A673 (cell line): ENCODE measurements around the gene SCAI. TPM values are rescaled to one million over a fixed set of nuclear protein-coding genes. Genes with fewer than 3 reads are reported as not detected.

Experiments used
- BruUV-seq: library from RNA; stranded (reverse); fragments of 400-500 nt; replicated peaks from 2 replicates; lab custom pipeline; 2021; lab: Mats Ljungman, UMichigan
- CTCF ChIA-PET: fragments of 300-600 bp; sonication (Branson Sonifier 250); formaldehyde crosslinking; loops from one replicate; lab custom pipeline; 2022; ENCODE audit warnings: antibody characterized with exemption; lab: Charles Lee
- POLR2A ChIA-PET: fragments of 300-600 bp; sonication (Branson Sonifier 250); formaldehyde crosslinking; loops from one replicate; lab custom pipeline; 2022; ENCODE audit warnings: antibody characterized with exemption; ENCODE audit not compliant: low non-redundant PET; lab: Charles Lee
- DNase-seq: peaks from one replicate; pipeline ENCODE4 v3.0.0-alpha.2; 2015; ENCODE audit warnings: low spot score
- H3K27ac ChIP-seq: fragments of 200-600 bp; sonication (generic); 2 replicates; pipeline ENCODE4 v1.5.1; 2016; ENCODE audit warnings: mixed run types, low read depth, mild to moderate bottlenecking, mixed read lengths, antibody characterized with exemption, low read length; ENCODE audit not compliant: poor library complexity, severe bottlenecking
- H3K27me3 ChIP-seq: fragments of 200-600 bp; sonication (generic); replicated peaks from 2 replicates; pipeline ENCODE4 v1.6.1; 2017; ENCODE audit warnings: mixed run types, low read depth, mild to moderate bottlenecking, mixed read lengths, antibody characterized with exemption, low read length; ENCODE audit not compliant: insufficient read depth, poor library complexity
- H3K36me3 ChIP-seq: fragments of 200-600 bp; sonication (generic); 2 replicates; pipeline ENCODE4 v1.6.1; 2016; ENCODE audit warnings: mixed run types, mild to moderate bottlenecking, mixed read lengths, antibody characterized with exemption, low read length; ENCODE audit not compliant: insufficient read depth, poor library complexity, severe bottlenecking
- H3K4me1 ChIP-seq: fragments of 200-600 bp; sonication (generic); 2 replicates; pipeline ENCODE4 v1.6.1; 2017; ENCODE audit warnings: mixed run types, mild to moderate bottlenecking, mixed read lengths, antibody characterized with exemption, low read length; ENCODE audit not compliant: insufficient read depth, poor library complexity, severe bottlenecking
- H3K4me3 ChIP-seq: fragments of 200-600 bp; sonication (generic); 2 replicates; pipeline ENCODE4 v1.5.1; 2016; ENCODE audit warnings: low read depth, mixed run types, mild to moderate bottlenecking, mixed read lengths, low read length; ENCODE audit not compliant: poor library complexity, severe bottlenecking
- H3K9me3 ChIP-seq: fragments of 200-600 bp; sonication (generic); 2 replicates; pipeline ENCODE4 v1.6.1; 2016; ENCODE audit warnings: mixed run types, low read depth, mild to moderate bottlenecking, mixed read lengths, antibody characterized with exemption, low read length; ENCODE audit not compliant: poor library complexity, severe bottlenecking
- EZH2 ChIP-seq: fragments of 200-600 bp; sonication (generic); IDR thresholded peaks from 2 replicates; pipeline ENCODE4 v1.6.1; 2017; ENCODE audit warnings: borderline replicate concordance, low read depth, mild to moderate bottlenecking, mixed read lengths, antibody characterized with exemption, low read length; ENCODE audit not compliant: poor library complexity, severe bottlenecking
- intact Hi-C: fragments of 100-400 bp; cut with micrococcal nuclease; formaldehyde crosslinking; loops from one replicate; pipeline ENCODE4 v1.10.0; 2022; ENCODE audit not compliant: unreplicated experiment
- total RNA-seq: library from RNA; stranded (reverse); gene quantifications from 2 replicates; pipeline ENCODE4 v1.2.3, GENCODE V29; 2021
- TF ChIP-seq, protein P1 (sequence below): fragments of 300-800, 200-600 bp; sonication (generic); conservative IDR thresholded peaks from 2 replicates; pipeline ENCODE4 v1.5.1; 2017; ENCODE audit warnings: low read depth, mild to moderate bottlenecking, antibody characterized with exemption, low read length, moderate library complexity, mixed read lengths

The SCAI gene
- total RNA-seq, 1 experiment from 2014 or later: 14.1 TPM

DNA sequence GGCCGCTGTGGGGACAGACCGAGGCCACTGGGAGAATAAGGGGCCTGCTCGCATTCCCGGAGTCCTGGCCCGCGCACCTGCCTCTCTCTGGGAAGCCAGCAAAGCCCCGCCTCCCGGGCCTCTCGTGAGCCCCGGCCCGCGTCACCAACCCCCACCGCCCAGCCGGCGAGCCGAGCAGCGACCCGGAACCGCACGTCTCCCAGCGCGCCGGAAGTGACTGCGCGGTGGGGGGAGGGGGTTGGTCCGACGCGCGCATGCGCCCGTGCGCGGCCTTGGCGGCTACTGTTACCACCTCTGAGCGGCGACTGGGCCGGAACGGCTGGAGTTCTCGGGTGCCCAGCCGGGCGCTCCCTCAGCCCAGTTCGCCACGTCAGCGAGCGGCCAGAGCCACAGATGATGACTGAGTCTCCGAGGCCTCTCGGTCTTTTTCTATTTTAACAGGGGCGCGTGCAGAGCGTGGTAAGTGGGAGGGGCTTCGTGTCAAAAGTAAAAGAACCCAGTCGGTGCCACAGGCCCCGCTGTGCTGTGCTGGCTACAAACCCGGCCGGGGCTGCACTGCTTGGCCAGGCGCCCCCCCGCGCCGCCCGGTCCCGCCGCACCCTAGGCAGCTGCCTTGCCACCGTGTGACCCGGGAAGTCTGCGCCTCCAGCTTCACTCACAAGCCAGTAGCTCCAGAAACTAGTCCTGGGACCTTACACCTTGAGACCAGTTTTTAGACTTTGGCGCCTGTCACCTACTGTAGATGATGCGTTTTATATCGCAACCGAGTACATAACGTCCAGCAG is 202.2 kb downstream of the SCAI start, which contains the start of gene GOLGA1:
TSS of gene GOLGA1 (minus strand) at position 190 of the 785 bp plus-strand sequence. CDS start 2,372 bp downstream, outside the sequence.
- peak within 1 kb of the TSS; percentile 95 for H3K27ac ChIP-seq
- CTCF ChIA-PET: no interaction called here
- peak within 1 kb of the TSS; percentile 77 for H3K4me3 ChIP-seq
- TF ChIP-seq EZH2: no peak
- TF ChIP-seq, protein P1, sequence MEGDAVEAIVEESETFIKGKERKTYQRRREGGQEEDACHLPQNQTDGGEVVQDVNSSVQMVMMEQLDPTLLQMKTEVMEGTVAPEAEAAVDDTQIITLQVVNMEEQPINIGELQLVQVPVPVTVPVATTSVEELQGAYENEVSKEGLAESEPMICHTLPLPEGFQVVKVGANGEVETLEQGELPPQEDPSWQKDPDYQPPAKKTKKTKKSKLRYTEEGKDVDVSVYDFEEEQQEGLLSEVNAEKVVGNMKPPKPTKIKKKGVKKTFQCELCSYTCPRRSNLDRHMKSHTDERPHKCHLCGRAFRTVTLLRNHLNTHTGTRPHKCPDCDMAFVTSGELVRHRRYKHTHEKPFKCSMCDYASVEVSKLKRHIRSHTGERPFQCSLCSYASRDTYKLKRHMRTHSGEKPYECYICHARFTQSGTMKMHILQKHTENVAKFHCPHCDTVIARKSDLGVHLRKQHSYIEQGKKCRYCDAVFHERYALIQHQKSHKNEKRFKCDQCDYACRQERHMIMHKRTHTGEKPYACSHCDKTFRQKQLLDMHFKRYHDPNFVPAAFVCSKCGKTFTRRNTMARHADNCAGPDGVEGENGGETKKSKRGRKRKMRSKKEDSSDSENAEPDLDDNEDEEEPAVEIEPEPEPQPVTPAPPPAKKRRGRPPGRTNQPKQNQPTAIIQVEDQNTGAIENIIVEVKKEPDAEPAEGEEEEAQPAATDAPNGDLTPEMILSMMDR: no peak
- H3K4me1 ChIP-seq: no peaks in the 10 kb centered on the region
- POLR2A ChIA-PET: no interaction called here
- intact Hi-C loops: loop anchor here (1.0 kb wide), 1 partner anchor 202 kb away; the partner anchor contains the start of gene SCAI
- DNase-seq: peak; percentile 96
- H3K36me3 ChIP-seq: peaks cover 2% of the 10 kb centered on the region
- H3K9me3 ChIP-seq: no peaks in the 10 kb centered on the region
- BruUV-seq: TSS peak; percentile 52
- no peaks in the 10 kb centered on the region for H3K27me3 ChIP-seq

DNA sequence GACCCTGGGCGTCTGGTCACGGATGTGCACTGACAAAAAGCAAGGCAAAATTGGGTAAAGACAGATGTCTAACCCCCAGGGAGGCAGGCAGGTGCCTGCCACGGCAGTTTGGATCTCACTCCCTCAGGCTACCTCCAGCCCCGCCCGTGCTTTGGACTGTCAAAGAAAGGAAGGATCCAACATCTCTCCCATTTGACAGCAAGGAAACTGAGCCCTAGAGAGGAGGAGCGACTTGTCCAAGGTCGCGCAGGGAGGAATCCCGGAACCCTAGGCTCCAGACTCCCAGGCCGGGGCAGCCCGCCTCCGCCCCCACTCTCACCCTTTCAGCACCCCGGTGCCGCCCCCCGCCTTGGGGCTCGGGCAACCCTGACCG is 202.8 kb downstream of the SCAI start:
- H3K27me3 ChIP-seq: no peaks in the 10 kb centered on the region
- no peaks in the 10 kb centered on the region for H3K9me3 ChIP-seq
- POLR2A ChIA-PET: no interaction called here
- TF ChIP-seq, protein P1: no peak
- no peak for TF ChIP-seq EZH2
- no peaks in the 10 kb centered on the region for H3K4me1 ChIP-seq
- no TSS peak for BruUV-seq
- CTCF ChIA-PET: no interaction called here
- peaks cover 3% of the 10 kb centered on the region for H3K36me3 ChIP-seq
- H3K4me3 ChIP-seq: peak overlapping the region; percentile 77
- no peak for DNase-seq
- intact Hi-C loops: no loop called here
- H3K27ac ChIP-seq: peak overlapping the region; percentile 95

DNA sequence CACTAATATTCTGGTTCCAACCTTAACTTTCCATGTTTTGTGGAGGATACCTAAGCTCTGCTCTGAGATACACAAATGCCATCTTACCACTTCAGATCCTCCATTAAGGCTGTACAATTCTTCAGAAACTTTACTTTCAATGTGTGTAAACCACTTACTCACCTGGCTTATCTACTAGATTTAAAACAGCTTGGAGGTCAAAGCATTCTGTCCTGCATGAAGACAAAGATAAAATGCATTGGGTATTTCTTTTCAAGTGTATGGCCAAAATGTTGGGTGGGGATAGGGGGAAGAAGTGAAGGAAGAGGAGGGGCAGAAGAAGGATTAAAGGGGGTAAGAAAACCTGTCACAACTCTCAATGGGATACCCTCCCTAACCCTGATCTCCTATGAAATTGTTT is 203.4 kb downstream of the SCAI start:
- TF ChIP-seq, protein P1: no peak
- TF ChIP-seq EZH2: no peak
- CTCF ChIA-PET: no interaction called here
- DNase-seq: no peak
- peak overlapping the region; percentile 95 for H3K27ac ChIP-seq
- no peaks in the 10 kb centered on the region for H3K9me3 ChIP-seq
- POLR2A ChIA-PET: no interaction called here
- H3K36me3 ChIP-seq: peaks cover 3% of the 10 kb centered on the region
- H3K4me1 ChIP-seq: no peaks in the 10 kb centered on the region
- BruUV-seq: TSS peak; percentile 59
- intact Hi-C loops: no loop called here
- no peaks in the 10 kb centered on the region for H3K27me3 ChIP-seq
- H3K4me3 ChIP-seq: peak overlapping the region; percentile 77
